Measurements from ENCODE around the gene STARD5.

DNA sequence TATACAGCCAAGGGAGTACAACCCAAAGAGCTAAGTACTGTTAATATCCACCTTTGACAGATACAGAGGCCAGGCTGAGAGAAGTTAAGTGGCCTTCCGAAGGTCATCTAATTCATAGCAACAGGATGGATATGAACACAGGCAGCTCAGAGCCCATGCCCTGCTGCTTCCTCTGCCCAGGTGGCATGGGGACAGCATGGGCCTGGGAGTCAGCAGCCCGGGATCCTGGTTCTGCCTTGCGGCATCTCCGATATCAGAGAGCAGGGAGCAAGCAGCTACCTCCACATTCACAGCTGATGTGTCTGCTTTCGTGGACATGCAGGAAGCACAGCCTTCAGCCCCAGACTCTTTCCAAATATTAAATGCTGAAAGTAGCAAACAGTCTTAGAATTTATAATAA, 55.6 kb downstream of the STARD5 start:
- TF ChIP-seq GATA2 (IDR thresholded peaks at IDR 0.05; ENCODE audit: low read depth, low read length) (no peak), GATA3 (IDR thresholded peaks at IDR 0.05; ENCODE audit: low read depth, low read length) (no peak)

All from SH-SY5Y (cell line).